Measurements from ENCODE around the gene TBX4.

DNA sequence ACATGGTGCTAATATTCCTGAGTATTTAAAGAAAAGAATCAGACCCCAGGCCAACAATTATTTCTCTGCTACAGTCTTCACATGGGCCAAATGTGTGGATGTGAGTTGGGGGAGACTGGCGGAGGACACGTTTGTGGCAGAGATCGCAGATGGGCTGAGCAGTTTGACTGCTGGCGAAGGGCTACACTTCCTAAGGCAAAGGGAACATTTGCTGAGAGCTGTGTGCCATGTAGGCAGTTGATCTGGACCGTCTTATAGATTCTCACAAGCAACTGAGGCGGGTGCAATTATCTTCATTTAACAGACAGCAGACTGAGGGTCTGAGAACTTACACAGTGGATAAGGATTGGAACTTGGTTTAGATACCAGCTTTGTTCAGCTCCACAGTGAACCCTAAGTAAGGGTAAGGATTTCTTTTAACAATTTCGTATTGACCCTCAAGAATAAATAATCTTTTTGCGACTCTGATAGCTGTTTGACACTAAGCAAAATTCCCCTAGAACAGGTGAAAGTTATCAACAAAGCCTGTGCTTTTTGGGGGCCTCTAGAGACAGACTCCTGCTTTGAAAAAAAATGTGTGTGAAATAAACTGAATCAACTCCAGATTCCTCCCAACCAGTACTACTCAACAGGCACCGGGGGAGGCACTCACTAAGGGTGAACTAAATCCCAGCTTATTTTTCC lies 55.3 kb downstream of the TBX4 start:
- TF ChIP-seq POLR2AphosphoS5 (IDR thresholded peaks at IDR 0.05; ENCODE audit: borderline replicate concordance, low read depth, low read length) = no peak
- TF ChIP-seq EZH2 (IDR thresholded peaks at IDR 0.05) = no peak
- no peak for TF ChIP-seq FOXP2 (optimal IDR thresholded peaks at IDR 0.05; ENCODE audit: control extremely low read depth, extremely low read length, insufficient read depth)
